H1 (cell line): Measurements from ENCODE around the gene TRABD2B. TPM values are rescaled to one million over a fixed set of nuclear protein-coding genes. Genes with fewer than 3 reads are reported as not detected.

Experiments
- SP2 ChIP-seq: IDR thresholded peaks from 2 replicates; pipeline ENCODE4 v1.6.1; 2012; ENCODE audit warnings: mild to moderate bottlenecking, low read length, inconsistent platforms
- SP4 ChIP-seq: IDR thresholded peaks from 2 replicates; pipeline ENCODE4 v1.6.1; 2012; ENCODE audit warnings: low read length, inconsistent platforms
- TEAD4 ChIP-seq: IDR thresholded peaks from 2 replicates; pipeline ENCODE4 v1.6.1; 2012; ENCODE audit warnings: low read depth, low read length, inconsistent platforms, mixed read lengths
- polyA plus RNA-seq, 7 experiments: library from polyadenylated mRNA; depleted of rRNA in 3 of 7; stranded (reverse) in 5 of 7; unstranded in 2 of 7; fragments of >200 nt in 5 of 7; fragments of 200-250 nt in 2 of 7; gene quantifications; 1 replicate in 5 of 7; 2 replicates in 1 of 7; 4 replicates in 1 of 7; pipeline versions ENCODE4 v1.2.1 to v1.2.3, GENCODE V29; 2011 to 2013; ENCODE audit warnings: missing spikeins in 2 of 7, mixed read lengths in 2 of 7
- total RNA-seq: library from RNA; stranded (reverse); fragmentation: NEBNext Ultra II Directional; extraction: Animal tissue kit (Norgen Biotek cat#: 25700); gene quantifications from 2 replicates; pipeline ENCODE4 v1.2.1, GENCODE V29; 2021

The TRABD2B gene
- total and polyA plus RNA-seq, 2 of the 8 experiments (the other 6 are each of a cell fraction or from before 2014, with no cell fraction given) = 0.95 to 3.4 TPM

- TF ChIP-seq SP2 (no peak), SP4 (no peak), TEAD4 (no peak)
Measured at GRCh38 chr1:48044311-48044710, 47.1 kb upstream of the TRABD2B start (continued).
